Measurements from ENCODE around the gene PLOD1. TPM values are rescaled to one million over a fixed set of nuclear protein-coding genes. Genes with fewer than 3 reads are reported as not detected.
"Not testable (repeated sequence)": the region's sequence is repeated elsewhere in the genome, so short reads cannot be mapped to it uniquely, and the experiment has no call there.

PLOD1 gene
- total RNA-seq, 4 donors from 2014 or later: 23.9 to 66.5 (median 54.8) TPM

- intact Hi-C loops (cut with DNase I; ENCODE audit: low total_unique reads): no loop called here
- Histone ChIP-seq H3K27me3 (no peaks in the 10 kb centered on the region), H3K27ac (peak overlapping the region; percentile 79 to 90 (median 86)), H3K4me1 (peaks cover 47 to 53% of the 10 kb centered on the region in 2 donors), H3K9me3 (no peaks in the 10 kb centered on the region), H3K4me3 (peak overlapping the region; percentile 59 to 83 (median 73)), H3K36me3 (no peaks in the 10 kb centered on the region)
- ATAC-seq (no peak), DNase-seq (no peak)
- in situ Hi-C loops (cut with MboI; ENCODE audit: low sequenced_read_pairs in 4 of 4): no loop called here
- TF ChIP-seq CTCF (IDR thresholded peaks at IDR 0.05 in 4 of 5, conservative IDR thresholded peaks at IDR 0.05 in 1 of 5): no peak
Measured at GRCh38 chr1:11935057-11935412, 518 bp downstream of the PLOD1 start.

GRCh38 chr1:11935733-11936132 lies 1.2 kb downstream of the PLOD1 start:
- intact Hi-C loops (cut with DNase I; ENCODE audit: low total_unique reads); DNase-seq; ATAC-seq; H3K36me3 ChIP-seq; H3K27me3 ChIP-seq; H3K9me3 ChIP-seq; in situ Hi-C loops (cut with MboI; ENCODE audit: low sequenced_read_pairs in 4 of 4): not testable (repeated sequence)
- peak overlapping the region; percentile 59 to 83 (median 73) for H3K4me3 ChIP-seq
- H3K27ac ChIP-seq: peak overlapping the region; percentile 79 to 90 (median 86)
- peaks cover 47 to 54% of the 10 kb centered on the region in 2 donors for H3K4me1 ChIP-seq

GRCh38 chr1:11938722-11939526 lies 4.4 kb downstream of the PLOD1 start:
- ATAC-seq: peak; percentile 42 to 56
- Histone ChIP-seq H3K27me3 (no peaks in the 10 kb centered on the region), H3K4me1 (peaks cover 65 to 74% of the 10 kb centered on the region in 2 donors), H3K9me3 (no peaks in the 10 kb centered on the region), H3K4me3 (peak overlapping the region in 2 of 4 donors; percentile 17 to 22), H3K36me3 (no peaks in the 10 kb centered on the region), H3K27ac (peak overlapping the region; percentile 79 to 90 (median 86))
- peak; percentile 72 to 82 for DNase-seq
- in situ Hi-C loops (cut with MboI; ENCODE audit: low sequenced_read_pairs in 4 of 4): no loop called here
- intact Hi-C loops (cut with DNase I; ENCODE audit: low total_unique reads): no loop called here
- TF ChIP-seq CTCF (IDR thresholded peaks at IDR 0.05 in 4 of 5, conservative IDR thresholded peaks at IDR 0.05 in 1 of 5): no peak
- no peak for TF ChIP-seq POLR2A (IDR thresholded peaks at IDR 0.05)

- H3K9me3 ChIP-seq; DNase-seq; H3K27me3 ChIP-seq; in situ Hi-C loops (cut with MboI; ENCODE audit: low sequenced_read_pairs in 4 of 4); H3K36me3 ChIP-seq; H3K4me3 ChIP-seq; ATAC-seq: not testable (repeated sequence)
- intact Hi-C loops (cut with DNase I; ENCODE audit: low total_unique reads): loop anchor here (5.0 kb wide), 1 partner anchor 38 kb away; no protein-coding TSS in a partner anchor
- peaks cover 68 to 74% of the 10 kb centered on the region in 2 donors for H3K4me1 ChIP-seq
- H3K27ac ChIP-seq: peak overlapping the region; percentile 79 to 90 (median 86)
Measured at GRCh38 chr1:11939794-11940193, 5.3 kb downstream of the PLOD1 start.

- ATAC-seq (peak; percentile 11 to 14), DNase-seq (peak in 1 of 2 donors; percentile 45)
- Histone ChIP-seq H3K4me3 (no peak overlapping the region), H3K9me3 (no peaks in the 10 kb centered on the region), H3K4me1 (peaks cover 65 to 70% of the 10 kb centered on the region in 2 donors), H3K27ac (peak overlapping the region; percentile 79 to 90 (median 86)), H3K27me3 (no peaks in the 10 kb centered on the region), H3K36me3 (no peaks in the 10 kb centered on the region)
- intact Hi-C loops (cut with DNase I; ENCODE audit: low total_unique reads) (loop anchor here (5.0 kb wide), 1 partner anchor 37 kb away; no protein-coding TSS in a partner anchor), in situ Hi-C loops (cut with MboI; ENCODE audit: low sequenced_read_pairs in 4 of 4) (no loop called here)
- TF ChIP-seq POLR2A (IDR thresholded peaks at IDR 0.05): no peak
- no peak for TF ChIP-seq CTCF (IDR thresholded peaks at IDR 0.05 in 4 of 5, conservative IDR thresholded peaks at IDR 0.05 in 1 of 5)
Measured at GRCh38 chr1:11940260-11940921, 5.9 kb downstream of the PLOD1 start.

Measured in gastrocnemius medialis (tissue), 4 donors.